K562 (cell line): ENCODE measurements around the gene FGD6. TPM values are rescaled to one million over a fixed set of nuclear protein-coding genes. Genes with fewer than 3 reads are reported as not detected.
A peak's percentile ranks its signal among the peaks of the same experiment; 100 is the strongest.

Experiments
- ATAC-seq: fragments of 200-7000 bp; cut with Tn5 transposase; 3 replicates; pipeline ENCODE4 v1.9.1; 2020; ENCODE audit warnings: moderate library complexity
- BruUV-seq: library from RNA; stranded (reverse); fragments of 400-500 nt; replicated peaks from 2 replicates; lab custom pipeline; 2021; lab: Mats Ljungman, UMichigan
- CTCF ChIA-PET: fragments of 300-600 bp; formaldehyde crosslinking; extraction: SDS; loops from one replicate; lab custom pipeline; 2021; ENCODE audit warnings: low intra/inter-chr PET ratio; lab: Yijun Ruan, JAX
- POLR2A ChIA-PET: fragments of 300-600, 350-650 bp; sonication (Branson Sonifier 250); formaldehyde crosslinking; extraction: SDS; loops from one replicate; lab custom pipeline; 2021; ENCODE audit warnings: antibody characterized with exemption, inconsistent platforms; lab: Yijun Ruan, JAX
- DNase-seq, 4 experiments: peaks; one replicate each; pipeline versions ENCODE4 v3.0.0 to v3.0.0-alpha.2; 2011 to 2018; ENCODE audit warnings: low spot score in 3 of 4, mixed read lengths in 3 of 4; ENCODE audit errors: extremely low read depth in 1 of 4
- FAIRE-seq: peaks from 2 replicates; lab custom pipeline; 2011; peaks lifted over from hg19 to GRCh38; lab: Jason Lieb, UNC
- H2AFZ ChIP-seq: 2 replicates; pipeline ENCODE4 v1.6.0; 2011; ENCODE audit warnings: low read depth, low read length, control low read depth, inconsistent platforms
- H3K27ac ChIP-seq: fragments of 200-600 bp; 3 replicates; pipeline ENCODE4 v1.8.0; 2011; ENCODE audit warnings: low read depth, mild to moderate bottlenecking, control low read depth, inconsistent platforms, low read length, moderate library complexity, mixed read lengths; ENCODE audit errors: extremely low read depth
- H3K27me3 ChIP-seq, 2 experiments: fragments of 300-600 bp in 1 of 2; 2 replicates in 1 of 2; 3 replicates in 1 of 2; pipeline versions ENCODE4 v1.6.0 to v1.8.0; 2011; ENCODE audit warnings: inconsistent platforms in 2 of 2, low read length in 2 of 2, mild to moderate bottlenecking in 1 of 2, mixed read lengths in 1 of 2, moderate library complexity in 1 of 2; ENCODE audit not compliant: control insufficient read depth in 2 of 2, insufficient read depth in 2 of 2
- H3K36me3 ChIP-seq: fragments of 300-600 bp; 3 replicates; pipeline ENCODE4 v1.8.0; 2011; ENCODE audit warnings: mild to moderate bottlenecking, low read length, inconsistent platforms; ENCODE audit not compliant: control insufficient read depth, insufficient read depth
- H3K4me1 ChIP-seq, 2 experiments: fragments of 200-600 bp in 1 of 2; replicated peaks in 1 of 2; 2 replicates in 1 of 2; 3 replicates in 1 of 2; pipeline versions ENCODE4 v1.5.1 to v1.8.0; 2011; ENCODE audit warnings: inconsistent platforms in 2 of 2, low read length in 2 of 2, mild to moderate bottlenecking in 1 of 2, mixed read lengths in 1 of 2, moderate library complexity in 1 of 2; ENCODE audit not compliant: control insufficient read depth in 2 of 2, insufficient read depth in 2 of 2
- H3K4me2 ChIP-seq: 2 replicates; pipeline ENCODE4 v1.6.1; 2011; ENCODE audit warnings: low read length, control low read depth, inconsistent platforms, mixed read lengths; ENCODE audit not compliant: insufficient read depth
- H3K4me3 ChIP-seq: fragments of 200-600 bp; sonication (generic), shearing (Covaris generic); 2 replicates; pipeline ENCODE4 v1.5.1; 2016; ENCODE audit warnings: control low read depth, inconsistent platforms
- H3K79me2 ChIP-seq: fragments of 200-600 bp; 3 replicates; pipeline ENCODE4 v1.8.0; 2011; ENCODE audit warnings: low read length, inconsistent platforms; ENCODE audit not compliant: control insufficient read depth, insufficient read depth
- H3K9ac ChIP-seq, 2 experiments: 2 replicates each; pipeline versions ENCODE4 v1.6.0 to v1.6.1; 2011; ENCODE audit warnings: low read depth in 2 of 2, low read length in 2 of 2, control low read depth in 1 of 2, inconsistent platforms in 1 of 2, mild to moderate bottlenecking in 1 of 2, mixed read lengths in 1 of 2; ENCODE audit not compliant: insufficient read depth in 1 of 2
- H3K9me1 ChIP-seq: one replicate; pipeline ENCODE4 v1.6.0; 2011; ENCODE audit warnings: inconsistent platforms, mild to moderate bottlenecking, low read length, moderate library complexity; ENCODE audit not compliant: control insufficient read depth, insufficient read depth
- H3K9me3 ChIP-seq: replicated peaks from 2 replicates; pipeline ENCODE4 v1.5.1; 2011; ENCODE audit warnings: low read depth, low read length, inconsistent platforms; ENCODE audit not compliant: control insufficient read depth, insufficient read depth
- H4K20me1 ChIP-seq: replicated peaks from 2 replicates; pipeline ENCODE4 v1.6.1; 2011; ENCODE audit warnings: low read length, inconsistent platforms, mixed read lengths; ENCODE audit not compliant: control insufficient read depth, insufficient read depth
- ARNT ChIP-seq, 2 experiments: fragments of 450-650 bp; IDR thresholded peaks; 2 replicates each; pipeline ENCODE4 v1.6.1; 2016; ENCODE audit warnings: mild to moderate bottlenecking in 1 of 2
- CBFB ChIP-seq: sonication (generic); formaldehyde crosslinking; IDR thresholded peaks from 2 replicates; pipeline ENCODE4 v1.4.0; 2020; ENCODE audit warnings: mild to moderate bottlenecking, missing genetic modification reagents
- CC2D1A ChIP-seq: fragments of 450-650 bp; IDR thresholded peaks from 2 replicates; pipeline ENCODE4 v1.6.1; 2017; ENCODE audit warnings: mild to moderate bottlenecking
- GTF2E2 ChIP-seq: fragments of 200-800 bp; sonication (Bioruptor generic); IDR thresholded peaks from 2 replicates; pipeline ENCODE4 v1.6.1; 2016; ENCODE audit warnings: missing genetic modification characterization, missing compliant biosample characterization
- HCFC1 ChIP-seq: IDR thresholded peaks from 2 replicates; pipeline ENCODE4 v1.6.1; 2012; ENCODE audit warnings: low read depth, low read length, improper control_type of control experiment
- HDAC8 ChIP-seq: fragments of 450-650 bp; IDR thresholded peaks from 2 replicates; pipeline ENCODE4 v1.6.1; 2016; ENCODE audit warnings: mild to moderate bottlenecking, missing genetic modification characterization, moderate library complexity, missing compliant biosample characterization
- HNRNPL ChIP-seq: fragments of 200-400 bp; formaldehyde crosslinking; IDR thresholded peaks from 2 replicates; pipeline ENCODE4 v1.6.1; 2017; ENCODE audit warnings: low read depth, mild to moderate bottlenecking, low read length
- KLF1 ChIP-seq: fragments of 450-650 bp; IDR thresholded peaks from 2 replicates; pipeline ENCODE4 v1.6.1; 2016; ENCODE audit warnings: missing genetic modification characterization, missing compliant biosample characterization
- PML ChIP-seq: IDR thresholded peaks from 2 replicates; pipeline ENCODE4 v1.6.1; 2012; ENCODE audit warnings: low read length, inconsistent platforms
- RNF2 ChIP-seq: sonication (generic); IDR thresholded peaks from 2 replicates; pipeline ENCODE4 v1.6.1; 2016
- SUPT5H ChIP-seq: fragments of 450-650 bp; IDR thresholded peaks from 2 replicates; pipeline ENCODE4 v1.6.1; 2016
- YY1 ChIP-seq, 3 experiments: IDR thresholded peaks; 2 replicates each; pipeline ENCODE4 v1.6.1; 2011; ENCODE audit warnings: low read length in 2 of 3, mild to moderate bottlenecking in 2 of 3, moderate library complexity in 2 of 3, borderline replicate concordance in 1 of 3, control low read depth in 1 of 3, low read depth in 1 of 3; ENCODE audit not compliant: insufficient read depth in 3 of 3, insufficient replicate concordance in 2 of 3, control insufficient read depth in 1 of 3, insufficient read length in 1 of 3; ENCODE audit errors: extremely low read depth in 1 of 3
- ZEB2 ChIP-seq: fragments of 450-650 bp; IDR thresholded peaks from 2 replicates; pipeline ENCODE4 v1.6.1; 2016
- ZNF23 ChIP-seq: fragments of 250-450 bp; sonication (Bioruptor Pico); IDR thresholded peaks from 2 replicates; pipeline ENCODE4 v1.4.0; 2020; ENCODE audit warnings: mild to moderate bottlenecking
- ZNF316 ChIP-seq: fragments of 450-650 bp; IDR thresholded peaks from 2 replicates; pipeline ENCODE4 v1.6.1; 2016
- ZNF584 ChIP-seq: fragments of 200-800 bp; sonication (Bioruptor generic); IDR thresholded peaks from 2 replicates; pipeline ENCODE4 v1.6.1; 2016; ENCODE audit warnings: low read depth, mild to moderate bottlenecking, missing genetic modification characterization, missing compliant biosample characterization
- WGBS: fragments of 100-300 bp; shearing (Covaris generic); methylation state at CpG from one replicate; pipeline ENCODE4 v1.1.6; 2016; ENCODE audit warnings: low coverage, mixed read lengths; ENCODE audit not compliant: insufficient coverage; ENCODE audit errors: missing lambda C conversion rate; 5-methylcytosine and 5-hydroxymethylcytosine counted together
- in situ Hi-C: fragments of 300-500 bp; cut with MboI; formaldehyde crosslinking; loops from 4 replicates; pipeline ENCODE4 v1.15.0; 2018; ENCODE audit warnings: inconsistent platforms, mixed read lengths
- intact Hi-C: fragments of 100-400 bp; cut with micrococcal nuclease; formaldehyde crosslinking; loops from 2 replicates; pipeline ENCODE4 v1.14.2; 2022
- polyA plus RNA-seq, 8 experiments: library from polyadenylated mRNA; depleted of rRNA in 4 of 8; stranded (reverse) in 5 of 8; unstranded in 3 of 8; fragments of >200 nt; fragmentation: Nextera tagmentation in 2 of 8; fragmentation: Illumina TruSeq in 1 of 8; extraction: Ambion mirVana in 2 of 8; extraction: Trizol in 1 of 8; gene quantifications; 2 replicates each; pipeline versions ENCODE4 v1.2.1 to v1.2.3, GENCODE V29; 2011 to 2014; ENCODE audit warnings: inconsistent platforms in 1 of 8, missing spikeins in 1 of 8
- total RNA-seq, 7 experiments: library from RNA; depleted of rRNA in 6 of 7; stranded (reverse); fragments of >200 nt in 6 of 7; fragmentation: Illumina TruSeq in 2 of 7; extraction: Trizol in 2 of 7; gene quantifications; 2 replicates each; pipeline versions ENCODE4 v1.2.1 to v1.2.3, GENCODE V29; 2011 to 2021; ENCODE audit warnings: low replicate concordance in 1 of 7
- TF ChIP-seq, protein P1 (sequence below): sonication (generic); formaldehyde crosslinking; IDR thresholded peaks from 2 replicates; pipeline ENCODE4 v1.9.0; 2022; ENCODE audit warnings: mild to moderate bottlenecking, missing genetic modification reagents

Gene FGD6
- total and polyA plus RNA-seq, 9 of the 15 experiments (the other 6 are each of a cell fraction or from before 2014, with no cell fraction given) = 1.5 to 11.1 (median 5.8) TPM

DNA sequence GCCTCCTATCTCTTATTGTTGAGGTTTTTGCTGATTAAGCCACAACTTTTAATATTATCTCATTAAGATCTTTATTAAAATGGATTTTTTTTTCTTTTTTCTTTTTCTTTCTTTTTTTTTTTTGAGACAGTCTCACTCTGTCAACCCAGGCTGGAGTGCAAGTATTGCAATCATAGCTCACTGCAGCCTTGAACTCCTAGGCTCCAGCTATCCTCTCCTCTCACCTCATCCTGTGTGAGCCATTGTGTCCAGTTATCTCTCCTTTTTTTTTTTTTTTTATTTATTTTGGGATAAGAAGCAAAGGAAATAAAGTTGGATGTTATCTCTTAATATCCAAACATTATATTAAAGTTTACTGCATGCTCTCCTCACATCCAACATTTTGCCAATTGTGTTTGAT, 13.0 kb upstream of the FGD6 start:
- ChIA-PET CTCF (interaction anchor here (0.7 kb wide), 1 partner anchor 113 kb away, joined by 3 read pairs; no protein-coding TSS in a partner anchor), POLR2A (interaction anchor here (2.2 kb wide), 1 partner anchor 13 kb away, joined by 7 read pairs; the partner anchor contains the start of genes FGD6 and VEZT)
- BruUV-seq = no TSS peak

DNA sequence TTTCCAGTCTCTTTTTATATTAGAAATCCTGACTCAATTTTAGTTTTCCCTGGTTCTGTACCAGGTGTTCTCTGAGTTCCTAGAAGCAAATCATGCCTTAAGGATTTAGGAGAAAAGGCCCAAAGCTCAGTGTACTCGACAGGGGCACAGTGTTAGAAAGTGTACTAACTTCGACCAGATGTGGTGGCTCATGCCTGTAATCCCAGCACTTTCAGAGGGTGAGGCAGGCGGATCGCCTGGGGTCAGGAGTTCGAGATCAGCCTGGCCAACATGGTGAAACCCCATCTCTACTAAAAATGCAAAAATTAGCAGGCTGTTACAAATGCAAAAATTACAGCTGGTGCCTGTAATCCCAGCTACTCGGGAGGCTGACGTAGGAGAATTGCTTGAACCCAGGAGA, 12.4 kb upstream of the FGD6 start:
- no peak for DNase-seq
- no peak overlapping the region for H3K4me3 ChIP-seq
- in situ Hi-C loops = no loop called here
- ChIA-PET POLR2A (interaction anchor here (1.3 to 2.2 kb wide), 2 partner anchors 11 to 12 kb away, joined by 3 to 7 read pairs; partner anchors contain the start of genes FGD6 and VEZT), CTCF (no interaction called here)
- no peaks in the 10 kb centered on the region for H3K9me3 ChIP-seq
- H3K4me1 ChIP-seq = peaks cover 8 to 19% of the 10 kb centered on the region in 2 experiments
- WGBS = 78% methylated on average over 7 of the region's 7 CpGs
- no peak overlapping the region for H2AFZ ChIP-seq
- H3K4me2 ChIP-seq = no peak overlapping the region
- peaks cover 57% of the 10 kb centered on the region for H3K79me2 ChIP-seq
- H3K27ac ChIP-seq = no peak overlapping the region
- no TSS peak for BruUV-seq
- H3K27me3 ChIP-seq = no peaks in the 10 kb centered on the region
- FAIRE-seq = no peak
- ATAC-seq = no peak
- H3K9ac ChIP-seq = no peak overlapping the region
- no peaks in the 10 kb centered on the region for H4K20me1 ChIP-seq
- intact Hi-C loops = no loop called here
- H3K9me1 ChIP-seq = no peaks in the 10 kb centered on the region
- H3K36me3 ChIP-seq = no peaks in the 10 kb centered on the region; the same call in 1 of the 3 replicates
- no peak for TF ChIP-seq ZEB2
- TF ChIP-seq, protein P1, sequence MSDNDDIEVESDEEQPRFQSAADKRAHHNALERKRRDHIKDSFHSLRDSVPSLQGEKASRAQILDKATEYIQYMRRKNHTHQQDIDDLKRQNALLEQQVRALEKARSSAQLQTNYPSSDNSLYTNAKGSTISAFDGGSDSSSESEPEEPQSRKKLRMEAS = no peak
- TF ChIP-seq CC2D1A = no peak
- no peak for TF ChIP-seq ZNF584
- TF ChIP-seq ZNF23 (CRISPR knock-in tag) = no peak
- no peak for TF ChIP-seq YY1 (IDR thresholded peaks at IDR 0.05; ENCODE audit: borderline replicate concordance in 1 of 3, control insufficient read depth in 1 of 3, extremely low read depth in 1 of 3, insufficient read depth in 3 of 3, insufficient read length in 1 of 3, insufficient replicate concordance in 2 of 3, low read depth in 1 of 3, low read length in 2 of 3)
- TF ChIP-seq SUPT5H = no peak
- TF ChIP-seq ARNT (IDR thresholded peaks at IDR 0.05) = no peak
- no peak for TF ChIP-seq GTF2E2 (tag)
- TF ChIP-seq RNF2 = no peak
- TF ChIP-seq PML = no peak
- no peak for TF ChIP-seq KLF1 (tag)
- no peak for TF ChIP-seq HNRNPL
- no peak for TF ChIP-seq CBFB
- TF ChIP-seq HDAC8 (tag) = no peak

More for the DNA sequence above, 13.0 kb upstream of the FGD6 start:
- Histone ChIP-seq H3K4me3 (no peak overlapping the region), H3K9ac (no peak overlapping the region), H3K4me1 (peaks cover 4 to 12% of the 10 kb centered on the region in 2 experiments), H3K79me2 (peaks cover 53% of the 10 kb centered on the region), H3K9me1 (no peaks in the 10 kb centered on the region), H3K36me3 (no peaks in the 10 kb centered on the region; the same call in 2 of the 3 replicates), H3K4me2 (no peak overlapping the region), H3K9me3 (no peaks in the 10 kb centered on the region), H3K27ac (peak overlapping the region; percentile 51; the same call in 1 of the 3 replicates), H2AFZ (no peak overlapping the region), H4K20me1 (no peaks in the 10 kb centered on the region), H3K27me3 (no peaks in the 10 kb centered on the region)
- no peak for ATAC-seq
- TF ChIP-seq ZNF316 (peak; percentile 63), HCFC1 (no peak)
- no peak for FAIRE-seq
- in situ Hi-C loops (no loop called here), intact Hi-C loops (no loop called here)
- DNase-seq = no peak
